Ectodermal cell (in vitro differentiated cells): ENCODE results near the gene ENTPD8.

Experiments used
- H3K27ac ChIP-seq: 2 replicates; pipeline ENCODE4 v1.7.0; 2013; ENCODE audit warnings: mild to moderate bottlenecking, low read depth, low read length; ENCODE audit not compliant: insufficient read depth, poor library complexity, severe bottlenecking
- H3K27me3 ChIP-seq: 2 replicates; pipeline ENCODE4 v1.7.0; 2013; ENCODE audit warnings: mild to moderate bottlenecking, low read length; ENCODE audit not compliant: insufficient read depth, control insufficient read depth, poor library complexity, severe bottlenecking
- H3K36me3 ChIP-seq: one replicate; pipeline ENCODE4 v1.7.0; 2013; ENCODE audit warnings: low read length; ENCODE audit not compliant: control insufficient read depth, insufficient read depth
- H3K4me1 ChIP-seq: one replicate; pipeline ENCODE4 v1.7.0; 2013; ENCODE audit warnings: low read length; ENCODE audit not compliant: control insufficient read depth, insufficient read depth
- H3K4me3 ChIP-seq: 2 replicates; pipeline ENCODE4 v1.7.0; 2013; ENCODE audit warnings: low read depth, low read length, control low read depth; ENCODE audit not compliant: insufficient read depth
- H3K9me3 ChIP-seq: 2 replicates; pipeline ENCODE4 v1.7.0; 2013; ENCODE audit warnings: mild to moderate bottlenecking, low read length, moderate library complexity; ENCODE audit not compliant: control insufficient read depth
- WGBS, 2 experiments: methylation state at CpG; one replicate each; pipeline ENCODE4 v1.1.7; 2013; ENCODE audit warnings: missing lambda C conversion rate in 2 of 2; 5-methylcytosine and 5-hydroxymethylcytosine counted together

Gene ENTPD8

GRCh38 chr9:137484551-137485315 is 43.6 kb upstream of the ENTPD8 start:
- H3K36me3 ChIP-seq = no peaks in the 10 kb centered on the region
- no peak overlapping the region for H3K4me3 ChIP-seq
- H3K27me3 ChIP-seq = no peaks in the 10 kb centered on the region
- H3K27ac ChIP-seq = no peak overlapping the region
- no peaks in the 10 kb centered on the region for H3K9me3 ChIP-seq
- peaks cover 4% of the 10 kb centered on the region for H3K4me1 ChIP-seq
- WGBS, 2 experiments = 93 to 94% methylated on average over 27 of the region's 27 CpGs

GRCh38 chr9:137482094-137482781 is 41.1 kb upstream of the ENTPD8 start:
- peaks cover 4% of the 10 kb centered on the region for H3K4me1 ChIP-seq
- WGBS, 2 experiments = 93 to 95% methylated on average over 26 of the region's 26 CpGs
- H3K27ac ChIP-seq = no peak overlapping the region
- H3K36me3 ChIP-seq = no peaks in the 10 kb centered on the region
- H3K27me3 ChIP-seq = no peaks in the 10 kb centered on the region
- no peaks in the 10 kb centered on the region for H3K9me3 ChIP-seq
- H3K4me3 ChIP-seq = no peak overlapping the region

- Histone ChIP-seq H3K27ac (no peak overlapping the region), H3K4me1 (no peaks in the 10 kb centered on the region), H3K4me3 (no peak overlapping the region), H3K27me3 (no peaks in the 10 kb centered on the region), H3K36me3 (no peaks in the 10 kb centered on the region), H3K9me3 (no peaks in the 10 kb centered on the region)
- WGBS, 2 experiments = 93 to 94% methylated on average over 38 of the region's 38 CpGs
Observed at GRCh38 chr9:137480686-137481683, 39.8 kb upstream of the ENTPD8 start.

- H3K27ac ChIP-seq = no peak overlapping the region
- H3K27me3 ChIP-seq = no peaks in the 10 kb centered on the region
- 92% methylated on average over 32 of the region's 32 CpGs for WGBS, 2 experiments
- H3K4me1 ChIP-seq = no peaks in the 10 kb centered on the region
- H3K36me3 ChIP-seq = no peaks in the 10 kb centered on the region
- H3K4me3 ChIP-seq = no peak overlapping the region
- no peaks in the 10 kb centered on the region for H3K9me3 ChIP-seq
Observed at GRCh38 chr9:137479892-137480685, 38.9 kb upstream of the ENTPD8 start.

- Histone ChIP-seq H3K9me3 (no peaks in the 10 kb centered on the region), H3K27me3 (no peaks in the 10 kb centered on the region), H3K4me3 (no peak overlapping the region), H3K27ac (no peak overlapping the region), H3K36me3 (no peaks in the 10 kb centered on the region), H3K4me1 (no peaks in the 10 kb centered on the region)
- 88% methylated on average over 36 of the region's 36 CpGs for WGBS, 2 experiments
Observed at GRCh38 chr9:137478962-137479861, 38.1 kb upstream of the ENTPD8 start.

GRCh38 chr9:137478613-137478961 is 37.4 kb upstream of the ENTPD8 start:
- no peaks in the 10 kb centered on the region for H3K36me3 ChIP-seq
- no peak overlapping the region for H3K27ac ChIP-seq
- WGBS, 2 experiments = 87 to 88% methylated on average over 11 of the region's 11 CpGs
- H3K27me3 ChIP-seq = no peaks in the 10 kb centered on the region
- H3K4me1 ChIP-seq = no peaks in the 10 kb centered on the region
- H3K9me3 ChIP-seq = no peaks in the 10 kb centered on the region
- no peak overlapping the region for H3K4me3 ChIP-seq

GRCh38 chr9:137477778-137478612 is 36.8 kb upstream of the ENTPD8 start:
- 92 to 93% methylated on average over 29 of the region's 29 CpGs for WGBS, 2 experiments

GRCh38 chr9:137476856-137477255 is 35.7 kb upstream of the ENTPD8 start:
- no peaks in the 10 kb centered on the region for H3K36me3 ChIP-seq
- H3K9me3 ChIP-seq = no peaks in the 10 kb centered on the region
- no peak overlapping the region for H3K27ac ChIP-seq
- no peaks in the 10 kb centered on the region for H3K27me3 ChIP-seq
- no peaks in the 10 kb centered on the region for H3K4me1 ChIP-seq
- WGBS, 2 experiments = 90 to 94% methylated on average over 11 of the region's 11 CpGs
- H3K4me3 ChIP-seq = no peak overlapping the region

More at GRCh38 chr9:137477778-137478612, 36.8 kb upstream of the ENTPD8 start:
- no peaks in the 10 kb centered on the region for H3K9me3 ChIP-seq
- no peaks in the 10 kb centered on the region for H3K4me1 ChIP-seq
- no peak overlapping the region for H3K4me3 ChIP-seq
- no peaks in the 10 kb centered on the region for H3K27me3 ChIP-seq
- no peak overlapping the region for H3K27ac ChIP-seq
- no peaks in the 10 kb centered on the region for H3K36me3 ChIP-seq
